ENCODE measurements around the gene HTR7.
A peak's percentile ranks its signal among the peaks of the same experiment; 100 is the strongest.
"Not testable (repeated sequence)": the region's sequence is repeated elsewhere in the genome, so short reads cannot be mapped to it uniquely, and the experiment has no call there.

The HTR7 gene

GRCh38 chr10:90857635-90858460 is at the start of gene HTR7:
TSS of gene HTR7 (minus strand) at chr10:90858039. CDS start at chr10:90857671, 368 bp downstream.
- peak; percentile 18 for DNase-seq

GRCh38 chr10:90906596-90906995 is 48.8 kb upstream of the HTR7 start:
- DNase-seq = no peak

DNA sequence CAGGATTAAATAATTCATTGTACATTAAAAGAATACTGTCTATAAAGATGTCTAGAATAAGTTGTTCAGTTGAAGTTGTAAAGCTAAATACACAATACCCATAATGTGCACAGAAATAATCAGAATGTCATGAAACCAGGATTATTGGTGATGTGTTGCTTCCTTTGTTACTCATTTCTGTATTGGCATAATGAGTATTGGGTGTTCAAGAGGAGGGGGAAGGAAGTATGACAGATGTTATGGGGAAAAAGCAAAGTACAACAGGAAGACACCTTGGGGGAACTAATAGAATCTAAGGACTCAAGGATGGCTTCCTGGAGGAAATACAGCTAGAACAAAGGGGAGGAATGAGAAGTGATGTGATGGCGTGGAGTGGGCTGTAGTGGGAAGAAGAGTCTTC is 48.1 kb upstream of the HTR7 start:
- no peak for DNase-seq

GRCh38 chr10:90896916-90897315 is 39.1 kb upstream of the HTR7 start:
- DNase-seq = not testable (repeated sequence)

DNA sequence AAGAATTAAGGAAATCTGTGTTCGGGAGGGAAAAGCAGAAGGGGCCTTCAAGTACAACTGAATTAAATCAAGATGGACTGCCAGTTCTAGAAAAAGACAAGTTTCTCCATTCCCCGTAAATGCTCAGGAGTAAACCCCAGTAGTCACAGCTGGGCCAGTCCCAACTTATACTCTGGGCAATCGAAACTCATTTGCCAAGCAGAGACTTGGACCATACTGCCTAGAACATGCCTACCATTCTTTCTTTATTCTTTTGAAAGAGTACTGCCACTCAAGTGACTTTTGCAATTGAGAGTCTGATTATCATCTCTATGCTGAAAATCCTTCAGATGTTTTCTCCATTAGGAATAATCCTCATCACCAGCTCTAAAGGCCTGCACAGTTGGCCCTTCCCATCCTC is 35.4 kb upstream of the HTR7 start:
- no peak for DNase-seq

GRCh38 chr10:90890347-90890746 is 32.5 kb upstream of the HTR7 start:
- no peak for DNase-seq

GRCh38 chr10:90889636-90890035 is 31.8 kb upstream of the HTR7 start:
- no peak for DNase-seq

- DNase-seq = no peak
Measured at GRCh38 chr10:90888387-90888786, 30.5 kb upstream of the HTR7 start.

- DNase-seq = no peak
Measured at GRCh38 chr10:90887555-90887954, 29.7 kb upstream of the HTR7 start.

GRCh38 chr10:90885176-90885575 is 27.3 kb upstream of the HTR7 start:
- DNase-seq = no peak

- no peak for DNase-seq
Measured at GRCh38 chr10:90884431-90884830, 26.6 kb upstream of the HTR7 start.

DNA sequence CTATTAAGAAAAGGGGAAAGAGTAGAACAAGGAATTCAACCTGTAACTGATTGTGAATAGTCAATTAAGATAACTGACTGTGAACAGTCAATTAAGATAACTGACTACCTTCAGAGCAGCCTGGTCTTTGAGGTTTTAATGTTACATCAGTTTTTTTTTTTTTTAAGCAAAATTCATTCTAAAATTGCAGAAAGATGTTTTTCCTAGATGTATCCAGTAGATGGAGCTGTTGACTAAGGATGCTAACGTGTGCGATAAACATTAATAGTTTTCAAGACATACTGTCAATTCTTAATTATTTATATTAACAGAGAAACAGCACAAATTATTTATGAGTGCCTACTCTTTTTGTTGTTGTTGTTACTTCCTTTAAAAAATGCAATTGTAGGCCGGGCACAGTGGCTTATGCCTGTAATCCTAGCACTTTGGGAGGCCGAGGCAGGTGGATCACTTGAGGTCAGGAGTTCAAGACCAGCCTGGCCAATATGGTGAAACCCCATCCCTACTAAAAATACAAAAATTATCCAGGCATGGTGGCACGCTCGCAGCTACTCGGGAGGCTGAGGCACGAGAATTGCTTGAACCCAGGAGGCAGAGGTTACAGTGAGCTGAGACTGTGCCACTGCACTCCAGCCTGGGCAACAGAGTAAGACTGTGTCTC is 22.4 kb upstream of the HTR7 start:
- DNase-seq = not testable (repeated sequence)

DNA sequence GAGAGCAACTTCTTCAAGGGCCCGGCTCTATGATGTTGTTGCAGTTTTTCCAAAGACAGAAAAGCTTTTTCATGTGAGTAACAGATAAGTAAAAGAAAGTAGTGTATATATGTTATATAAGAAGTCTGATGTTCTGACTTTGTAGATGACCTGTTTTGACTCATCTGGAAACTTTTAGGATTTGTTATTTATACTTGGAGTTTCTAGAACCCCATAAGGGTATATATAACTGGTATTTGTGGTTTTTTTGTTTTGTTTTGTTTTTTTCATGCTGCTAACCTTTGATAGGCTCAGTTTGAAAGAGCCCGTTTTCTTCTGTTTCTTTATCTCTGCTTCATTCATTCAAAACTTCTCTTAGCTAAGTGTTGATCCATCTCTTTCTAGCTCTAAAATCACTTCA is 21.2 kb upstream of the HTR7 start:
- DNase-seq = no peak

GRCh38 chr10:90872648-90873020 is 14.8 kb upstream of the HTR7 start:
- DNase-seq = no peak

DNA sequence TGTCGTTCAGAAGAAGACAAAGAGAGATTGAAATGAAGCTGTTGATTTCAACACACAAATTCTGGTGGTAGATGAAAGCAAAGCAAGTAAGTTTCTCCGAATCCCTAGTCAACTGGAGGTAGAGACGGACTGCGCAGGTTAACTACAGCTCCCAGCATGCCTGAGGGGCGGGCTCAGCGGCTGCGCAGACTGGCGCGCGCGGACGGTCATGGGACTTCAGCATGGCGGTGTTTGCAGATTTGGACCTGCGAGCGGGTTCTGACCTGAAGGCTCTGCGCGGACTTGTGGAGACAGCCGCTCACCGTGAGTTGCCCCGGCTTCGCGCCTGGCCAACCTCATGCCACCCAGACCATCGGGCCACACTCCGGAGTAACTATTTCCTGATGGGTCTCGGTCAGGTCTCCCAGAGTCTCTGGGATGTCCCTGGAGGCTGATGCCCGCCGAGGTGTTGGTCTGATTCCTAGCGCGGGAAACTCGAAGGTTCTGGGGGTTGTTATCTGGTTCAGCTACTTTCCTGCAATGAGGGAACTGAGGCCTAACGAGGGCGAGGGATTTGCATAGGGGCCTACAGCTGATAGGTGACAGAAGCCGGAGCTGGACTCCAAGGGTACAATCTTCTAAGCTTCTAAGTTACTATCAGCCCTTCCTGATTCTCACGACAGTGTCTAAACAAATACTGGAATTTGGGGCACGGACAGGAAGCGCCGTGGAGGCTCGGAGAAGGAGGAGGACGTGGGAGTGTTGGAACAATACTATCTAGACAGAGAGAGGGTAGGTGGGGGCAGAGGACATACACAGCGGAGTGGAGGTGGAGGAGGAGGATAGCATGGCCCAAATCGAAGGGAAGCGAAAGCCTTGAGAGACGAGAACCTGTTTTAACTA is 14.2 kb upstream of the HTR7 start, which contains the start of gene RPP30:
TSS of gene RPP30 (plus strand) at position 209 of the 882 bp plus-strand sequence. CDS start at position 222, 13 bp downstream.
- peak; percentile 80 for DNase-seq

DNA sequence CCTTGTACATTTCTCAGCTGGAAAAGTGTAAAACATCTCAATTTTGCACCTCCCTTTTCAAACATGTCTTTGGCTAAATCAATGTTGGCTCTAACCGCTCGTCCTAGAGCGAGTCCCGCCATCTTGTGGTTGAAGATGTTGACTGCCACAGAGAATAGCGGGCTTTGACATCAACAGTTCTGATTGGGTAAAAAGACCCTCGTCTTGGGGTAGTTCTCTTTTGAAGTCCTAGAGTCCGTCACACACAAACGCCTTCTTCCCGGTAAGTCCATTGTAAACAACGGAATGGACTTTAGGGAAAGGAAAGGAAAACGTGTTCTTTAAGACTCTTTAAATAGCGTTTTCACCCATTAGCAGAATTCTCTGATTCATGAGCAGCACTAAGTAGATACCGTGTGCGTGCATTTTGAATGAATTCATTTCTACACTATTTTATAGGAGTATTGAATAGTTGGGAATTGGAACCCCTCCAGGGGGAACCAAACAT is 13.5 kb upstream of the HTR7 start:
- peak; percentile 28 for DNase-seq

GRCh38 chr10:90866050-90866598 is 8.3 kb upstream of the HTR7 start:
- DNase-seq = no peak

DNA sequence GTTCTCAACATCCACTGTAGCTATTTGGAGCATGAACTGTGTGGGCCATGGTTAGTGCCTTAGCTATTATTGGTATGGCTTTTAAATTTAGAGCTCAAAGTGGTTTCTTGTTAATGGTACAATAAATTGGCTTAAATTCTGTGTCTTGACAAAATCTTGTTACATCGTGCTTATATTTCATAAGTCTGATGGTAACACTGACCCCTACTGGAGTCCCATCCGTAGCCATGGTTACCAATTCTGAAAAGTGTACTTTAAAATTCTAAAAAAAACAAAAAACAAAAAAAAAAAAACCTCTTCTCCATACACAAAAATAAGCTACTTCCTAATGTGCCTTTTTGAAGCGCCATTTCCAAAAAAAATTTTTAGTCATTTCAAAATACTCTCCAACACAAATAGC is 7.6 kb upstream of the HTR7 start:
- DNase-seq = no peak

DNA sequence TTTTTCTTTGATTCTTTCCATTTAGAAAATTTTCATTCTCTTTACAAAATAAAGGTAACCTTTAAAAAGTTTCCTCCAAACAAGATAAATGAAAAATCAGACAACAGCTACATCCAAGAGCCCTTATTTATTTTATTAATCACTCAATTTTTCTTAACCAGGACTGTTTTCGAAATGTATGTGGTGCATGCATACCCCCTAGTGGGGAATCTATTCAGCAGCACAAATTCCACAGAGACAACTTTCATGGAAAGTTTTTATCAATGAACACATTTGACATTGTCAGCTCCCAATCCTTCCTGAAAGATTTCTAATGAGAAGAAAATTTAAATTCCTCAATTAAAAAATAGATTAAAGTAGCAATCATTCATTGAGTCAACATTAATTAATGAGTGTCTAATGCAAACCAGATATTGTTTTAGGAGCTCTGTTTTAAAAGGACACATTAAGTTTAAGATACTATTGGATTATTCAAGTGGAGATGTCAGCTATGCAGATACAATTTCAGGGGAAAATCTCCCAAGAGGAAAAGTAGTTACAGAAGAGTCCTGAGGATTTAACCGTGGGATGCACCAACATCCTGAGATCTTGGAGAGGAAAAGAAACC is 5.2 kb upstream of the HTR7 start:
- no peak for DNase-seq

- DNase-seq = no peak
Measured at GRCh38 chr10:90860790-90861189, 3.0 kb upstream of the HTR7 start.

- peak; percentile 90 for DNase-seq
Measured at GRCh38 chr10:90859321-90859751, 1.5 kb upstream of the HTR7 start.

DNA sequence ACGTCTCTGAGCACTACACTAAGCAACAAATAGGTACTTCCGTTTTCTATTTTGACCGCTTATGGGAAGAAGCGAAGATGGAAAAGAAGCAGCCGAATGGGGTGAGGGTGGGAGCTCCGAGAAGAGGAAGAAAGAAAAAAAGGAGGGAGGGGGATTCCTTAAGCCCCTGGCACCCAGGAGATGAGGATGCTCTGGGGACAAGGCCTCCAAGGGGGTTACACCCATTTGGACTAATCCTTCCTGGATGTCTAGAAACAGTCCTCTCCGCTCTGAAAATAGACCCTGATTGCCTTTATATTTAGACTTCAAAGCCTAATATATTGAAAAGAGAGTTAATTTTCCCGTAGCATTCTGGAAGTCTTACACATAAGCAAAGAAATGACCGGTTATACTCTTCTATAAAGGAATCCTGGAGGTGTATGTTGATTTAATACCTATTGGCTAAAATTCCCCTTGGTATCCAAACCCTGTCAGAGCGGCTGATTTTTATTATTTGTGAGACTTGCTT is 676 bp upstream of the HTR7 start:
- no peak for DNase-seq

Measured in NCI-H226 (cell line).